ENCODE measurements around the gene ABCC1. TPM values are rescaled to one million over a fixed set of nuclear protein-coding genes. Genes with fewer than 3 reads are reported as not detected.

ABCC1 gene
- polyA plus RNA-seq, 1 donor from 2014 or later, result 3.0 TPM

GRCh38 chr16:16001596-16002255, 52.3 kb downstream of the ABCC1 start:
- Histone ChIP-seq H4K20me1 (ENCODE audit: insufficient read depth) (no peaks in the 10 kb centered on the region), H3K36me3 (ENCODE audit: insufficient read depth, low read length) (no peaks in the 10 kb centered on the region)

DNA sequence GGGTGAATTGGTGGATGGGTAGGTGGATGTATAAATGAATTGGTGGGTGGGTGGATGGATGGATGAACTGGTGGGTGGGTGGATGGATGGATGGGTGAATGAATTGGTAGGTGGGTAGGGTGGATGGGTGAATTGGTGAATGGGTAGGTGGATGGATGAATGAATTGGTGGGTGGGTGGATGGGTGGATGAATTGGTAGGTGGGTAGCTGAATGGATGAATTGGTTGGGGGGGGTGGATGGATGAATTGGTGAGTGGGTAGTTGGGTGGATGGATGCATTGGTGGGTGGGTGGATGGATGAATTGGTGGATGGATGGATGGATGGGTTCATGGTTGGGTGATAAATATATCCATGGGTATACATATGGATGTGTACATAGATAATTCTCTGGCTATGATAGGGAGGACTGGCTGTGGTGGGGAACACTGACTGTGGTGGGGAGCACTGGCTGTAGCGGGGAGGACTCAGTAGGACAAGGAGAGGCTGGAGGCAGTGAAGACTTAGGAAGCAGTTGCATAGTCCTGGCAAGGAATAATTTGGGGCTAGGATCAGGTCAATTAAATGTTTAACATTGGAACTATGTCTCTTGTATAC, 54.4 kb downstream of the ABCC1 start:
- no peak overlapping the region for H2AFZ ChIP-seq (ENCODE audit: low read depth, low read length)
- no peak overlapping the region for H3K27ac ChIP-seq (ENCODE audit: low read length)
- no peak overlapping the region for H3K4me3 ChIP-seq (ENCODE audit: low read length)
- no peak overlapping the region for H3K9ac ChIP-seq (ENCODE audit: low read length)
- no peaks in the 10 kb centered on the region for H3K9me3 ChIP-seq (ENCODE audit: low read length)
- H3K4me2 ChIP-seq (ENCODE audit: low read length), result no peak overlapping the region
- no peaks in the 10 kb centered on the region for H3K36me3 ChIP-seq (ENCODE audit: insufficient read depth, low read length)
- H3K9me2 ChIP-seq (ENCODE audit: insufficient read depth, low read length), result no peaks in the 10 kb centered on the region
- no peaks in the 10 kb centered on the region for H3F3A ChIP-seq (ENCODE audit: insufficient read depth, low read length, poor library complexity, severe bottlenecking)
- no peaks in the 10 kb centered on the region for H3K27me3 ChIP-seq (ENCODE audit: insufficient read depth, low read depth, low read length)
- TF ChIP-seq MXI1 (conservative IDR thresholded peaks at IDR 0.05; ENCODE audit: poor library complexity, severe bottlenecking), result no peak
- TF ChIP-seq TAF1 (IDR thresholded peaks at IDR 0.05; ENCODE audit: low read depth), result no peak
- TF ChIP-seq POLR2AphosphoS5 (IDR thresholded peaks at IDR 0.05), result no peak
- no peak for TF ChIP-seq REST (IDR thresholded peaks at IDR 0.05; ENCODE audit: borderline replicate concordance)
- no peak for TF ChIP-seq SMC3 (conservative IDR thresholded peaks at IDR 0.05; ENCODE audit: poor library complexity)
- TF ChIP-seq EP300 (conservative IDR thresholded peaks at IDR 0.05; ENCODE audit: poor library complexity, severe bottlenecking), result no peak
- no peak for TF ChIP-seq EZH2 (IDR thresholded peaks at IDR 0.05; ENCODE audit: borderline replicate concordance, insufficient read depth, low read length, poor library complexity, severe bottlenecking)
- TF ChIP-seq, protein P1, sequence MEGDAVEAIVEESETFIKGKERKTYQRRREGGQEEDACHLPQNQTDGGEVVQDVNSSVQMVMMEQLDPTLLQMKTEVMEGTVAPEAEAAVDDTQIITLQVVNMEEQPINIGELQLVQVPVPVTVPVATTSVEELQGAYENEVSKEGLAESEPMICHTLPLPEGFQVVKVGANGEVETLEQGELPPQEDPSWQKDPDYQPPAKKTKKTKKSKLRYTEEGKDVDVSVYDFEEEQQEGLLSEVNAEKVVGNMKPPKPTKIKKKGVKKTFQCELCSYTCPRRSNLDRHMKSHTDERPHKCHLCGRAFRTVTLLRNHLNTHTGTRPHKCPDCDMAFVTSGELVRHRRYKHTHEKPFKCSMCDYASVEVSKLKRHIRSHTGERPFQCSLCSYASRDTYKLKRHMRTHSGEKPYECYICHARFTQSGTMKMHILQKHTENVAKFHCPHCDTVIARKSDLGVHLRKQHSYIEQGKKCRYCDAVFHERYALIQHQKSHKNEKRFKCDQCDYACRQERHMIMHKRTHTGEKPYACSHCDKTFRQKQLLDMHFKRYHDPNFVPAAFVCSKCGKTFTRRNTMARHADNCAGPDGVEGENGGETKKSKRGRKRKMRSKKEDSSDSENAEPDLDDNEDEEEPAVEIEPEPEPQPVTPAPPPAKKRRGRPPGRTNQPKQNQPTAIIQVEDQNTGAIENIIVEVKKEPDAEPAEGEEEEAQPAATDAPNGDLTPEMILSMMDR (IDR thresholded peaks at IDR 0.05; ENCODE audit: poor library complexity, severe bottlenecking), result no peak
- no peak for TF ChIP-seq RAD21 (conservative IDR thresholded peaks at IDR 0.05)
- no peaks in the 10 kb centered on the region for H3K79me2 ChIP-seq (replicated peaks; ENCODE audit: insufficient read depth, low read length)
- no peaks in the 10 kb centered on the region for H4K20me1 ChIP-seq (ENCODE audit: insufficient read depth)

More at GRCh38 chr16:16001596-16002255, 52.3 kb downstream of the ABCC1 start:
- Histone ChIP-seq H3K79me2 (replicated peaks; ENCODE audit: insufficient read depth, low read length) (no peaks in the 10 kb centered on the region), H3K27ac (ENCODE audit: low read length) (no peak overlapping the region), H3K9me3 (ENCODE audit: low read length) (no peaks in the 10 kb centered on the region), H3K4me2 (ENCODE audit: low read length) (no peak overlapping the region), H3K9ac (ENCODE audit: low read length) (no peak overlapping the region), H3K4me3 (ENCODE audit: low read length) (no peak overlapping the region), H3F3A (ENCODE audit: insufficient read depth, low read length, poor library complexity, severe bottlenecking) (no peaks in the 10 kb centered on the region), H3K27me3 (ENCODE audit: insufficient read depth, low read depth, low read length) (no peaks in the 10 kb centered on the region), H2AFZ (ENCODE audit: low read depth, low read length) (no peak overlapping the region), H3K9me2 (ENCODE audit: insufficient read depth, low read length) (no peaks in the 10 kb centered on the region)
- TF ChIP-seq RAD21 (conservative IDR thresholded peaks at IDR 0.05) (no peak), MXI1 (conservative IDR thresholded peaks at IDR 0.05; ENCODE audit: poor library complexity, severe bottlenecking) (no peak)
- TF ChIP-seq, protein P1 (IDR thresholded peaks at IDR 0.05; ENCODE audit: poor library complexity, severe bottlenecking), result no peak
